GM21619 (cell line): ENCODE data around the gene HELZ.
A peak's percentile ranks its signal among the peaks of the same experiment; 100 is the strongest.
"Not testable (repeated sequence)": the region's sequence is repeated elsewhere in the genome, so short reads cannot be mapped to it uniquely, and the experiment has no call there.

ENCODE experiments used
- ATAC-seq: cut with Tn5 transposase; IDR thresholded peaks from one replicate; pipeline ENCODE4 v1.9.1; 2021; ENCODE audit not compliant: unreplicated experiment

The HELZ gene

GRCh38 chr17:67198131-67198530 lies 46.9 kb downstream of the HELZ start:
- ATAC-seq: no peak

GRCh38 chr17:67197023-67197422 lies 48.0 kb downstream of the HELZ start:
- not testable (repeated sequence) for ATAC-seq

GRCh38 chr17:67196422-67196821 lies 48.6 kb downstream of the HELZ start:
- no peak for ATAC-seq

GRCh38 chr17:67194134-67194533 lies 50.9 kb downstream of the HELZ start:
- no peak for ATAC-seq

- no peak for ATAC-seq
Measured at GRCh38 chr17:67187927-67188326, 57.1 kb downstream of the HELZ start.

GRCh38 chr17:67186782-67187181 lies 58.2 kb downstream of the HELZ start:
- no peak for ATAC-seq

GRCh38 chr17:67183531-67183930 lies 61.5 kb downstream of the HELZ start:
- ATAC-seq: no peak

GRCh38 chr17:67181825-67182224 lies 63.2 kb downstream of the HELZ start:
- no peak for ATAC-seq

GRCh38 chr17:67180275-67180674 lies 64.7 kb downstream of the HELZ start:
- no peak for ATAC-seq

- no peak for ATAC-seq
Measured at GRCh38 chr17:67178555-67178954, 66.4 kb downstream of the HELZ start.

- ATAC-seq: no peak
Measured at GRCh38 chr17:67177732-67178131, 67.3 kb downstream of the HELZ start.

GRCh38 chr17:67174190-67174589 lies 70.8 kb downstream of the HELZ start:
- ATAC-seq: no peak

- ATAC-seq: peak; percentile 95
Measured at GRCh38 chr17:67171560-67171959, 73.4 kb downstream of the HELZ start.

GRCh38 chr17:67168496-67168895 lies 76.5 kb downstream of the HELZ start:
- ATAC-seq: no peak

- no peak for ATAC-seq
Measured at GRCh38 chr17:67165201-67165600, 79.8 kb downstream of the HELZ start.

GRCh38 chr17:67164302-67164701 lies 80.7 kb downstream of the HELZ start:
- no peak for ATAC-seq

GRCh38 chr17:67162771-67163170 lies 82.2 kb downstream of the HELZ start:
- no peak for ATAC-seq

- no peak for ATAC-seq
Measured at GRCh38 chr17:67161573-67161972, 83.4 kb downstream of the HELZ start.

GRCh38 chr17:67160791-67161190 lies 84.2 kb downstream of the HELZ start:
- ATAC-seq: no peak

GRCh38 chr17:67157732-67158639 lies 87.0 kb downstream of the HELZ start:
- ATAC-seq: no peak

GRCh38 chr17:67156269-67157199 lies 88.5 kb downstream of the HELZ start:
- ATAC-seq: no peak

GRCh38 chr17:67152824-67153223 lies 92.2 kb downstream of the HELZ start:
- no peak for ATAC-seq
